HG03025 (cell line): Measurements from ENCODE around the gene VRK2.
"Not testable (repeated sequence)": the region's sequence is repeated elsewhere in the genome, so short reads cannot be mapped to it uniquely, and the experiment has no call there.

Source experiments
- ATAC-seq: cut with Tn5 transposase; IDR thresholded peaks from one replicate; pipeline ENCODE4 v1.9.1; 2021; ENCODE audit warnings: mild to moderate bottlenecking, moderate library complexity; ENCODE audit not compliant: unreplicated experiment, low FRiP score

The VRK2 gene

GRCh38 chr2:58052978-58053377 is 6.4 kb downstream of the VRK2 start:
- ATAC-seq, result no peak

GRCh38 chr2:58054264-58054663 is 7.7 kb downstream of the VRK2 start:
- ATAC-seq, result no peak

GRCh38 chr2:58055033-58055786 is 8.6 kb downstream of the VRK2 start:
- ATAC-seq, result no peak

- no peak for ATAC-seq
Observed at GRCh38 chr2:58056192-58056916, 9.7 kb downstream of the VRK2 start.

- no peak for ATAC-seq
Observed at GRCh38 chr2:58057707-58058530, 11.3 kb downstream of the VRK2 start.

- ATAC-seq, result no peak
Observed at GRCh38 chr2:58063641-58064040, 17.0 kb downstream of the VRK2 start.

GRCh38 chr2:58064086-58064485 is 17.5 kb downstream of the VRK2 start:
- ATAC-seq, result no peak

- no peak for ATAC-seq
Observed at GRCh38 chr2:58065248-58065647, 18.6 kb downstream of the VRK2 start.

GRCh38 chr2:58067001-58067400 is 20.4 kb downstream of the VRK2 start:
- no peak for ATAC-seq

- ATAC-seq, result no peak
Observed at GRCh38 chr2:58070765-58071164, 24.2 kb downstream of the VRK2 start.

GRCh38 chr2:58072102-58072501 is 25.5 kb downstream of the VRK2 start:
- no peak for ATAC-seq

GRCh38 chr2:58073008-58073407 is 26.4 kb downstream of the VRK2 start:
- no peak for ATAC-seq

GRCh38 chr2:58073751-58074150 is 27.1 kb downstream of the VRK2 start:
- ATAC-seq, result no peak

- ATAC-seq, result no peak
Observed at GRCh38 chr2:58081000-58081399, 34.4 kb downstream of the VRK2 start.

- no peak for ATAC-seq
Observed at GRCh38 chr2:58089081-58089480, 42.5 kb downstream of the VRK2 start.

GRCh38 chr2:58092772-58093171 is 46.2 kb downstream of the VRK2 start:
- ATAC-seq, result not testable (repeated sequence)

GRCh38 chr2:58097025-58097424 is 50.4 kb downstream of the VRK2 start:
- ATAC-seq, result no peak

- ATAC-seq, result no peak
Observed at GRCh38 chr2:58098254-58099095, 51.9 kb downstream of the VRK2 start.

- ATAC-seq, result no peak
Observed at GRCh38 chr2:58099096-58099769, 52.6 kb downstream of the VRK2 start.

GRCh38 chr2:58101500-58101899 is 54.9 kb downstream of the VRK2 start:
- ATAC-seq, result no peak
